Activated T-cell treated with anti-CD3 and anti-CD28 coated beads for 24 hours (primary cell): ENCODE results near the gene RRAGC.

ENCODE experiments used
- DNase-seq: peaks from one replicate; pipeline ENCODE4 v3.0.0-alpha.2; 2020; ENCODE audit warnings: low read depth

The RRAGC gene, protein sequence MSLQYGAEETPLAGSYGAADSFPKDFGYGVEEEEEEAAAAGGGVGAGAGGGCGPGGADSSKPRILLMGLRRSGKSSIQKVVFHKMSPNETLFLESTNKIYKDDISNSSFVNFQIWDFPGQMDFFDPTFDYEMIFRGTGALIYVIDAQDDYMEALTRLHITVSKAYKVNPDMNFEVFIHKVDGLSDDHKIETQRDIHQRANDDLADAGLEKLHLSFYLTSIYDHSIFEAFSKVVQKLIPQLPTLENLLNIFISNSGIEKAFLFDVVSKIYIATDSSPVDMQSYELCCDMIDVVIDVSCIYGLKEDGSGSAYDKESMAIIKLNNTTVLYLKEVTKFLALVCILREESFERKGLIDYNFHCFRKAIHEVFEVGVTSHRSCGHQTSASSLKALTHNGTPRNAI

DNA sequence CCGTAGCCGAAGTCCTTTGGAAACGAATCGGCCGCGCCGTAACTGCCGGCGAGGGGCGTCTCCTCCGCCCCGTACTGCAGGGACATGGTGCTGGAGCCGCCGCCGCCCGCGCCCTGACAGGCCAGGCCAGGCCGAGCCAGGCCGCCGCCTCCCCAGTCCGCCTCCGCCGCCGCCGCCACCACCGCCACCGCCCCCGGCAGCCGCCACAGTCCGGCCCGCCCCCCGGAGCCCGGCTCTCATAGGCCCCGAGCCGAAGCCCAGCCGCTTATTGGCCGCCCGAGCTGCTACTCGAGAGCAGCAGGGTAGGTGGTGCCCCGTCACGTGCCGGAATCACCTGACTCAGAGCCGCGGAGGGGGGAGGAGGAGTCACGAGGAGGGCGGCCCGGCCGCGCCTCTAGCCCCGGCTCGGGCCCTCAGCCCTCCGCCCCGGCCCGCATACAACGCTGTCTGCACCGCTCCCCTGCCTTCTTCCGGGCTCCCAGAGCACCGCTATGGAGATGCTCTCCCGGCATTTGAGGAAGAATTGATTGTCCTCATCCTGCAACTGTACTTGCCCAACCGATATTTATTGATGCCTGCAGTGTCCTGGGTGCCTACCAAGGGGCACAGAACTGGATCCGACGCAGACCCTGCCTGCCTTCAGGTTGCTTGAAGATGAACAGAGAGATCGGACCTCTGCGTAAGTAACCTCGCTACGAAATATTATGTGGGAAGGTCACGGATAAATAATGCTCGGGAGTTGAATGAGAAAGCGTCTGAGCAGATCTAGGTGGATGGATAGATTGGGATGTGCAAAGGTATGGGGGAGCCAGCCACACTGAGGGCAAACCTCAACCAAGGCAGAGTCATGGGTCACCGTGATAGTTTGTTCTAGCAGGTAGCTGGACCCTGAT, at the start of gene RRAGC:
RRAGC (minus strand) TSS at position 212 of the 893 bp plus-strand sequence; CDS start at position 86, 126 bp downstream.
- peak; percentile 97 for DNase-seq

DNA sequence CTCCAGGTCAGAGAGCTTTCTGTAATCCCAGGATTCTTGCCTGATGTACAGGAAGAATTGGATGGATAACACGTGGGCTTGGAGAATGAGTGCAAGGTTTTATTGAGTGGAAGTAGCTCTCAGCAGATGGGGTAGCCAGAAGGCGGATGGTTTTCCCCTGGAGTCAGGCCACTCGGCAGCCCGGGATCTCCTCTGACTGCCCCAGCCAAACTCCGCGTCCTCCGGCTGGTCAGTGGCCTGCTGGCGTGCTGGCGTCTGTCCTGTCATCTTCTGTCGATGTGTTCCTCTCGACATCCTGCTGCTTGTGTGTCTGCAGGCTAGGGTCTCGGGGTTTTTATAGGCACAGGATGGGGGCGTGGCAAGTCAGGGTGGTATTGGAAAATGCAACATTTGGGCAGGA, 49.2 kb upstream of the RRAGC start:
- DNase-seq, result no peak

DNA sequence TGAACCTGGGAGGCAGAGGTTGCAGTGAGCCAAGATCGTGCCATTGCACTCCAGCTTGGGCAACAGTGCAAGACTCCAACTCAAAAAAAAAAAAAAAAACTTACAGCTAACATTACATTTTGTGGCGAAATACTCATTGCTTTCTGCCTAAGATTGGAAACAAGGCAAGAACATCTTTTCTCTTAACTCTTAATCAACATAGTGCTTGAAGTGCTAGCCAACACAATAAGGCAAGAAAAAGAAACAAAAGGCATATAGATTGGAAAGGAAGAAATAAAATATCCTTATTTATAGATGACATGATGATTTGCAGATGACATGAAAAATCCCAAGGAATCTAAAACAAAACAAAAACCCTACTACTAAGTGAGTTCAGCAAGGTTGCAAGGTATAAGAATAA, 46.4 kb upstream of the RRAGC start:
- no peak for DNase-seq

DNA sequence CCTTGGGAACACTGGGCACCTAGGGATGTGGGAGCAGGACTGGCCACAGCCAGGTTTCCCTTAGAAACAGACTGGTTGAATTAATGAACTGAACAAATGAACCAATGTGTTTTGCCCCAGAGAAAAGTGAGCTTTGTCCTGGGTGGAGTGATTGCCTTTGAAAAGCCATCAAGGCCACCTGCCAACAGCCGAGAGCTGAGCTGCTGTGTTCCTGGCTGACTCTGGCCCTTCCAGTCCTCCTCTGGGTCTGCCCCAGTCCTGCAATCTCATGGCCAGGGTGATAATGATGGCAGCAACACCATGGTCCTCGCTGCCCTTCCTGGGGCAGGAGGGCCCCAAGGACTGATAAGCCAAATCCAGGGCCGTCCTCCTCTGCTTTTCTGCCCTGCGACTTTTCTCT, 40.0 kb upstream of the RRAGC start:
- DNase-seq, result no peak

DNA sequence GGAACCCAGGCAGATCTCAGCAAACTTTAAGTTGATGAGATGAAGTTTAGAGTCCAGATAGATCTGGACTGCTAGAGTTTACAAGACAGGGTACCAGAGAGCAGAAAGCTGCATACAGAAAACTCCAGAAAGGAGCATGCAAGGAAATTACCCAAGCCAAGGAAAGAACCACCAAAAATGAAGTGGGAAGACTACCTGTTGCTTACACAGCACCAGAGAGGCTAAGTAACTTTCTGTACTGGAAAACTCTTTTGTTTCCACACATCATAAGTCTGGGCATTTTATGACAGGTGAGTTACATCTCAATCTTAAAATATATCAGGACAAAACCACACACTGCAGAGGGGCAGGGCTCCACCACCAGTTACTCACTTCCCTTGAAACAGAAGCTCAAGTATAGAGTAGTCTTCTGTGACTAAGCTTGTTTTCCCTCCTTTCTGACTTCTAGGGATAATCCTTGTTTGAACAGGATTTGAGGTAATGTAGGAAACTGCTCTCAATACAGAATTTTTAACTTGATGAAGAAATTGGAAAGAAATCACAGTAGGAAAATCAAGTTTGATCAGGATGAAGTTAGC, 39.2 kb upstream of the RRAGC start:
- no peak for DNase-seq

DNA sequence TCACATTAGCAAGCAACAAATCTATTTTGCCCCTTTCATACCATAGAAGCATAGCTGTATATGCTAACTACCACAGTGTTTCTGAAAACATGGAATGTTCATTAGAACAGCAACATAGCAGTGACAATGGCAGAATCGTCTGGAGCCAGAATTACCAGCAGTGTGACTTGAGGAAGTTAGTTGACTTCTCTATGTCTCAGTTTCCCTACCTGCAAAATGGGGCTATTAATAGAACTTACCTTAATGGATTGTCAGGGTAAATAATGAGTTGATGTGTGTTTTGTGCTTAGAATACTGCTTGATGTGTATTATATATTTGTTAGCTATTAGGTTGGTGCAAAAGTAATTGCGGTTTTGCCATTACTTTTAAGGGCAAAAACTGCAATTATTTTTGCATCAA, 36.6 kb upstream of the RRAGC start:
- DNase-seq, result no peak

DNA sequence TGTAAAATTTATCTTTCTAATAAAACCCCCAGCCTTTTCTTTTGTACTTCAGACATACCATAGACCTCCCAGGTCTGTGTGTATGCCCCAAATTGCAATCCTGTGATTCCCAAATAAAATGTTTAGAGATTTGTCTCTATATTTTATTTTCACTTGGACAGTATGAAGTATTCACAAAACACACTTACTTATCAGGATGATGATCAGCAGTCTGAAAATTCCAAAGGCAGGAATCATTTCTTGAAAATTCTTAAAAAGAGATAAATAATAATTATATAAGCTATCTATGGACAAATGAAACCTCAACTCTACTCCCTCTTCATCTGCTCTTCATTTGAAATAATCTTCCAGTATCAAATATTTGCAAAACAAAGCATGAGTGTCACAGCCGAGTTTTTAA, 33.4 kb upstream of the RRAGC start:
- DNase-seq, result no peak

DNA sequence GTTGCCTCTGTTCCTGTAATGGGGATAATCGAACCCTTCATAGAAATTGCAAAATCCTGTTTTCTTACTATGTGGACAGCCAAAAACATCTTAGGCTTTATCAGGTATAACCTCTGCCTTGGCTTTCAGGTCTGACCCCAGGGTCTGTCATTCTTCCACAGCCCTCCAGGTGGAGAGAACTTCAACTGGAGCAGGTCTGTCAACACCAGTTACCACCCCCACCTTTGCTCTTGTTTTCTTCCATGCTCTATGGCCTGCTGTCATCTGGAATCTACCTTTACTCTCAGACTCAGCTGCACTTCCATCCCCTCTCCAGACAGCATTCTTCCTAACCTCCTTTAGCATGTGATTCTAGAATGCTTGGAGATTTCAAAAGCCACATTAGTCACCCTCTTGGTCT, 32.2 kb upstream of the RRAGC start:
- no peak for DNase-seq

DNA sequence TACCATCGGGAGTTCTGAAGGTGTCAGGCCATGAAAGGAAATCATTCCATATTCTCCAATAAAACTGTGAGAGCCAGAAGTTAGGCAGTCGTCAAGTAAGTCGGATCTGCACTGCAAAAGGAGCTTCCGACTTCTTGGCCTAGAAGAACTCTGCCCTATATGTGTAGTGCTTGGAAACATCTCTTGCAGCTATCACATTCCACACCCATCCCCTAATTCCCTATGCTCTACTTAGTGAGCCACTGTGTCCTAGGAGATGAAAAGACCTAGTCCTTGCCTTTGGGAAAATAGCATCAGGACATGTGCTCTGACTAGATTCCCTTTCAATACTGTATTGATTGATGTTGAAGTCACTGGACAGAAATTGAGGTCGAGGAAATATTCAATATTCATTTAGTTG, 30.0 kb upstream of the RRAGC start:
- no peak for DNase-seq

DNA sequence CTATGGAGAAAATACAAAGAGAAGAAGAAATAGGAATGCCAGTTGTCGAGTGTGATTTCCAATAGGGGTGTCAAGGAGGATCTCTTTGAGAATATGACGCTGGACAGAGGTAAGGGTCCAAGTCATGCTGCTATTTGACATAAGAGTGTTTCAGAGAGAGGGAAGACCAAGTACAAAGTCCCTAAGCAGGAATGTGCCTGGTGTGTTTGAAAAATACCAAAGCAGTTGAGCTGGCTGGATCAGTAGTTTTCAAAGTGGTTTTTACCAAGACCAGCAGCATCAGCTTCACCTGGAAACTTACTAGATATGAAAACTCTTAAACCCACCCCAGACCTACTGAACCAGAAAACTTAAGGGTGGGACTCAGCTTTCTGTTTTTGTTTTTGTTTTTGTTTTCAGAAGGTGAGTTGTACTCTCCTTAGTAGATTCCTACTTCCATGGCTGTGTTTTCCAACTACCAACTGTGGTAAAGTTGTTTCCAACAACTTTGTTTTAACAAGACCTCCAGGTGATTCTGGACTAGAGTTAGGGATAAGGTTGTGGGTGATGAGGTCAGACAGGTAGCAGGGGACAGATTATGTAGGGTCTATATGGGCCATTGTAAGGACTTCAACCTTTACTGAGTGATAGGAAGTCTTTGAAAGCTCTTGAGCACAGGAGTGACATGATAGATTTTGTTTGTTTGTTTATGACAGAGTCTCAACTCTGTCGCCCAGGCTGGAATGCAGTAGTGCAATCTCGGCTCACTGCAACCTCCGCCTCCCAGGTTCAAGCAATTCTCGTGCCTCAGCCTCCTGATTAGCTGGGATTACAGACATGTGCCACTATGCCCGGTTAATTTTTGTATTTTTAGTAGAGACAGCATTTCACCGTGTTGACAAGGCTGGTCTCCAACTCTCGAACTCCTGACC, 29.1 kb upstream of the RRAGC start:
- DNase-seq, result no peak

DNA sequence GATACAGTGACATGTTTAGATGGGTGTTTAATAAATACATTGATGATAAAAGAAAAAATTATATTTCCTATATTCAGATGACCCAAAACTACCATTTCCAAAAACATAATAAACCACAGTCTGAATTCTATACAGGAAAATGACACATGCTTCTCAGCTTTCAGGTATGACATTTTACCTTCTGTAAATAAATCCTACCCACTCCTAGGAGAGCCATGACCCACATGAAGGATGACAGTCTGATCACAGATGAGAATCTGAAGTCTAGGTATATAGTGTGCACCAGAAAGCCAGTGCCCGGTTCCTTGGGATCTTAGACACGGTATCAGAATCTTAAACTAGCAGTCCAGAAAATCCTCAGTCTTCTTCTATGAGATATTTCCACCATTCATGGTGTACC, 25.5 kb upstream of the RRAGC start:
- no peak for DNase-seq

DNA sequence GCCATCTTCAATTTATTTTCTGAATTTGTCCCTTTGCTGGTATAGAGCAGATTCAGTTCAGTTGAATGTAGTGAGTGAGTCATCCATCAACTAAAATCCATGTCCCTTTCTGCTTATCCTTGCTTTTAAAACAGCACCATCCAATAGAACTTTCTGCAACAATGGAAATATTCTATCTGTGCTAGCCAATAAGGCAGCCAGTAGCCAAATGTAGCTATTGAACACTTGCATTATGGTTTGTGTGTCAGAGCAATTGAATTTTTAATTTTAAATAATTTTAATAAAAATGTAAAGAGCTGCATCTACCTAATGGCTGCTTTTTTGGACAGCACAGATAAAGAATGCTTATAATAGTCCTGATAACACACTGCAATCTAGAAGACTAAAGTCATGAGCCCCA, 21.9 kb upstream of the RRAGC start, which contains the start of gene GJA9:
GJA9 (minus strand) TSS at position 101 of the 400 bp plus-strand sequence. CDS start 5,489 bp downstream, outside the sequence.
- DNase-seq, result no peak

DNA sequence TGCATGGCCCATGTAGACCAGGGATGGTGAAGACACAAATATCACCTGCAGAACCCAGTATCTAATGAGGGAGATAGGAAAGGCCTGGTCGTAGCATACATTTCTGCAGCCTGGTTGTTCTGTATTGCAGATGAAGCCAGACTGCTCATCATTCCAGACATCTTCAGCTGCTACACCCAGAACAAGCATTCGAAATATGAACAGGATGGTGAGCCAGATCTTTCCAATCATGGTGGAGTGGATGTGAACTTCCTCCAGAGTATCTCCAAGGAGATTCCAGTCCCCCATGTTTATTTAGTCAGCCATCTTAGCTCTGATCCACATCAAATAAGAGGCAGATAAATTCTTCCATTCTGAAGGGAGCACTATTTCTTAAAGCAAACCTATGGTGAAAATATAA, 16.2 kb upstream of the RRAGC start:
- DNase-seq, result no peak

DNA sequence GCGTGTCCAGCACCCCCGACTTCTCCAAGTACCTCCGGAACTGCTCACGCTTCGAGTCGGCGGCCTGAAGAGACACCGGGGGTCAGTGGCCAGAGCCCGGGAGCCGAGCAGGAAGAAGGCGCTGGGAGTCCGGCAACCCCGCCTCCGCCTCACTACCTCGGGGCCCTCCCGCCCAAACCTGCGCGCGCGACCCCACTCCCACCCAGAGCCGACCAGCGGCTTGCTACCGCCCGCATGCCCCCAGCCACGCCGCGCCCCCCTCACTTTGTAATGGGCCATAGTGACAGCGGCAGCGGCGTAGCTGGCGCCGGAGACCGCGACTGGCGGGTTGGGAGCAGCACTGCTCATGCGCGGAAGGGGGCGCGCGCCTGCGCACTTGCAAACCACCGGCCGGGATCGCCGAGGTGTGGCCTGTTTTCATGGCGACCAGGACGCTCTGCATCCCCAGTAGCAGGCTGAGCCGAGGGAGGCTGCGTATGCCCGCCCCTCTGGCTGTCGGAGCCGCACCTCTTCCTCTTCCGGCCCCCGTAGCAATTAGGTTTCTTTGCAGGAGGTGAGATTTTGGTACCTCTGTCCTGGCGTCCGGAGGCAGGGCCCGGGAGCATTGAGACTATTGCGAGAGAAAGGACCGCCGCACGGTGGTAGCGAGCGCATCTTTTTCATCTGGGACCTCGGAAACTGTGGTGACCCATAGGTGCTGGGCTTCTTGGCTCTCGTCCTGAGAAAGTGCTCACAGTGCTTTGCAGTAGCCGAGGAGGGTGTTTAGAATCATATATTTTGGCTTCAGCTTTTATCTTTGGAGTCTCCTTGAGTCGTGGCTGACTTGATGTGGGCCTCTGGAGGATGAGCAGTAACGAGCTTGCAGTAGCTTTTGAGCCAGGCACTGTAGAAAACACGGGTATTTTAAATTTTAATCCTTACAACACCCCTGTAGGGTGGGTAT, 13.7 kb upstream of the RRAGC start, which contains the start of gene MYCBP:
MYCBP (minus strand) TSS at position 322 of the 943 bp plus-strand sequence; CDS start at position 279, 43 bp downstream.
- peak; percentile 96 for DNase-seq

DNA sequence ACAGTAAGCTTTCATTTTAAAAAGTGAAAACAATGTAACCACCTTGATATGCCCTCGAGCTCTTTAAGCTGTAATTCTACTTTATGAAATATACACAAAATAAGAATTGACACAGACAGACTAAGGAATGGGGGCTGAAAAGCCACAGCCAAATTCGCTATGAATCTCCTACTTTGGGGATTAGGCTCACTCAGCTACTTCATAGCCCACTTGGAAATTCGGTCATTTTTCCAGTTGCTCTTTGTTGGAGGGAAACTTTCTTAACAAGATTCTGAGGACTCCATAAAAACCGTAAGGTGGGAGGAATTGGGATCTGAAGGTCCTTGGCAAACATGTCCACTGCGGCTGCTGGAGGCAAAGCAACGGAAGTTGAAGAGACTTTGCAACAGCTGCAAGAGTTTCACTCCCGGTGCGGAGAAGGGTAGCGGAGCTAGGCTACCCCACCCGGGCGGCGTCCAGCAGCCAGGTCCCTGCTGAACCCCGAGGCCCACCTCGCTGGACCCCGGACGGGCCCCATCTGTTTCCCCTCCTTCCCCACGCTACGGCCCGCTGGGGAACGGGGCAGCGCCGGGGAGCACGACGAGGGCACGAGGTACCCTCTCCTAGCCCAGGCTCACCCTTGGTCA, 12.9 kb upstream of the RRAGC start:
- DNase-seq, result peak; percentile 16

DNA sequence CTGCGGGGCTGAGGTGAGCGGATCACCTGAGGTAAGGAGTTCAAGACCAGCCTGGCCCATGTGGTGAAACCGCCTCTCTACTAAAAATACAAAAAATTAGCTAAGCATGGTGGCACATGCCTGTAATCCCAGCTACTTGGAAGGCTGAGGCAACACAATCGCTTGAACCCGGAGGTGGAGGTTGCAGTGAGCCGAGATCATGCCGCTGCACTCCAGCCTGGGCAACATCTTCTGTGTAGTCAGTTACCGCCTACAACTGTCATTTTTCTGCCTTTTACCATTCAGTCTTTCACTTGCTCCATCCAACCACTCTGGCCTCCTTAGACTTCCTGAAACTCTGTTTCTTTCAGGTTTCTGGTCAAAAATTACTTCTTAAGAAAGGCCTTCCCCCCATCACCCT, 11.4 kb upstream of the RRAGC start:
- no peak for DNase-seq

DNA sequence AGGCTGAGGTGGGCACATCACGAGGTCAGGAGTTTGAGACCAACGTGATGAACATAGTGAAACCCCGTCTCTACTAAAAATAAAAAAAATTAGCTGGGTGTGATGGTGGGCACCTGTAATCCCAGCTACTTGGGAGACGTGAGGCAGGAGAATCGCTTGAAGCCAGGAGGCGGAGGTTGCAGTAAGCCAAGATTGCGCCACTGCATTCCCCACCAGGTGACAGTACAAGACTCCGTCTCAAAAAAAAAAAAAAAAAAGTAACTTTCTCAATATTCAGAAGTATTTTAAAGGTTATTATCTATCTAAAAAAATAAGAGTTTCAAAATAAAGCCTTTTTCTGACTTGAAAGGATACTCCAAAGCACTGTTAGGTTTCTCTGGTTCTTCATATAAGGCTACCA, 7.6 kb upstream of the RRAGC start:
- no peak for DNase-seq

DNA sequence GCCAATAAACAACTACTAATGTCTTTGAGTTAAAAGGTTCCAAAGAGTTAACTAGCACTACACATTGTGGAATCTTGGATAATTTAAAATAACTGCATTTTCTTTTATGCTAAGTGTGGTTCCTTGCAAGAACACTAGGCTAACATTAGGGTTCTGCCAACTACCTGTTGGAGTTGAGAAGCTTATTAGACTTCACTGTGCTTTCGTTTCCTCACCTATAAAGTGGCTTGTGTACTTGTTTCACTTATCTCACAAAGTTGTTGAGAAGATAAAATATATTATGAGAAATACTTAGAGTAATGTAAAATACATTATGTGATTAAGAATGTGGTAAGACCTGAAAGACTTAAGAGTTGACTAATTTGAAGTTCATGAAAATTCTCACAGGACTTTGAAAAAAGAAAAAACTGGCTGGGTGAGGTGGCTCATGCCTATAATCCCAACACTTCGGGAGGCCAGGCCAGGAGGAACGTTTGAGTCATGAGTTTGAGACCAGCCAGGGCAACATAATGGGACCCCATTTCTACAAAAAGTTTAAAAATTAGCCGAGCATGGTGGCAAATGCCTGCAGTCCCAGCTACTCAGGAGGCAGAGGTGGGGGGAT, 5.6 kb upstream of the RRAGC start:
- no peak for DNase-seq

DNA sequence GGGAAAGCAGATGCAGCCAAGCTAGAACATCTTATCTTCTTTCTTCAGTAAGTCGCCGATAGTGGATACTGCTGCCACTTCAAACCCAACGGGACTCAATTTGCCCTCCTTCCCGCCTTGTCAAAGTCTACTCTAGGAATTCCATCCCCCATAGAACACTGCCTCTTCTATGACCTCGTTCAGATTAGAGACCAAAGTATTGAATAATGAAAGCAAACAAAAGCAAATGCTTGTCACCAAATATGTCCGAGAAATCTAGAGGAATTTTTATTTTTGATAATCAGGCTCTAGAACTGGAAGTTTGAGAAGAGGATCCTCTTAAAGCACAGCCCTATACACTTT, 853 bp upstream of the RRAGC start:
- DNase-seq, result no peak
